ENCODE results near the gene APRT.

APRT gene

GRCh38 chr16:88853325-88853941, 41.7 kb upstream of the APRT start:
- no peak overlapping the region for H3K9ac ChIP-seq (ENCODE audit: low read length)
- no peaks in the 10 kb centered on the region for H3K9me3 ChIP-seq (ENCODE audit: control insufficient read depth, low read length)
- no peak for DNase-seq (ENCODE audit: low read depth)
- no peak overlapping the region for H3K4me3 ChIP-seq (ENCODE audit: low read length)
- H3K4me1 ChIP-seq (ENCODE audit: control insufficient read depth, insufficient read depth, low read length) = peaks cover 18% of the 10 kb centered on the region
- H3K27me3 ChIP-seq (replicated peaks; ENCODE audit: control insufficient read depth, insufficient read depth, low read length) = no peaks in the 10 kb centered on the region
- H3K36me3 ChIP-seq (ENCODE audit: control insufficient read depth, insufficient read depth, low read length, severe bottlenecking) = peaks cover 4% of the 10 kb centered on the region

- Histone ChIP-seq H3K27me3 (replicated peaks; ENCODE audit: control insufficient read depth, insufficient read depth, low read length) (no peaks in the 10 kb centered on the region), H3K4me3 (ENCODE audit: low read length) (no peak overlapping the region), H3K9ac (ENCODE audit: low read length) (no peak overlapping the region), H3K36me3 (ENCODE audit: control insufficient read depth, insufficient read depth, low read length, severe bottlenecking) (peaks cover 8% of the 10 kb centered on the region), H3K9me3 (ENCODE audit: control insufficient read depth, low read length) (no peaks in the 10 kb centered on the region), H3K4me1 (ENCODE audit: control insufficient read depth, insufficient read depth, low read length) (peaks cover 7% of the 10 kb centered on the region)
- no peak for DNase-seq (ENCODE audit: low read depth)
These were observed 39.9 kb upstream of the APRT start for GRCh38 chr16:88851616-88852015.

GRCh38 chr16:88850531-88851199, 38.9 kb upstream of the APRT start:
- Histone ChIP-seq H3K27me3 (replicated peaks; ENCODE audit: control insufficient read depth, insufficient read depth, low read length) (no peaks in the 10 kb centered on the region), H3K4me3 (ENCODE audit: low read length) (no peak overlapping the region), H3K36me3 (ENCODE audit: control insufficient read depth, insufficient read depth, low read length, severe bottlenecking) (peaks cover 8% of the 10 kb centered on the region), H3K9ac (ENCODE audit: low read length) (no peak overlapping the region), H3K9me3 (ENCODE audit: control insufficient read depth, low read length) (no peaks in the 10 kb centered on the region), H3K4me1 (ENCODE audit: control insufficient read depth, insufficient read depth, low read length) (peaks cover 5% of the 10 kb centered on the region)
- no peak for DNase-seq (ENCODE audit: low read depth)

GRCh38 chr16:88848557-88848956, 36.8 kb upstream of the APRT start:
- Histone ChIP-seq H3K4me1 (ENCODE audit: control insufficient read depth, insufficient read depth, low read length) (peaks cover 3% of the 10 kb centered on the region), H3K9me3 (ENCODE audit: control insufficient read depth, low read length) (no peaks in the 10 kb centered on the region)

GRCh38 chr16:88847654-88848053, 35.9 kb upstream of the APRT start:
- H3K4me1 ChIP-seq (ENCODE audit: control insufficient read depth, insufficient read depth, low read length) = peaks cover 3% of the 10 kb centered on the region
- no peak overlapping the region for H3K9ac ChIP-seq (ENCODE audit: low read length)
- no peak for DNase-seq (ENCODE audit: low read depth)
- no peaks in the 10 kb centered on the region for H3K9me3 ChIP-seq (ENCODE audit: control insufficient read depth, low read length)
- peaks cover 8% of the 10 kb centered on the region for H3K36me3 ChIP-seq (ENCODE audit: control insufficient read depth, insufficient read depth, low read length, severe bottlenecking)
- H3K4me3 ChIP-seq (ENCODE audit: low read length) = no peak overlapping the region
- no peaks in the 10 kb centered on the region for H3K27me3 ChIP-seq (replicated peaks; ENCODE audit: control insufficient read depth, insufficient read depth, low read length)

More at GRCh38 chr16:88848557-88848956, 36.8 kb upstream of the APRT start:
- no peaks in the 10 kb centered on the region for H3K27me3 ChIP-seq (replicated peaks; ENCODE audit: control insufficient read depth, insufficient read depth, low read length)
- no peak for DNase-seq (ENCODE audit: low read depth)
- H3K36me3 ChIP-seq (ENCODE audit: control insufficient read depth, insufficient read depth, low read length, severe bottlenecking) = peaks cover 8% of the 10 kb centered on the region
- no peak overlapping the region for H3K4me3 ChIP-seq (ENCODE audit: low read length)
- H3K9ac ChIP-seq (ENCODE audit: low read length) = no peak overlapping the region

- peaks cover 3% of the 10 kb centered on the region for H3K4me1 ChIP-seq (ENCODE audit: control insufficient read depth, insufficient read depth, low read length)
- no peak overlapping the region for H3K9ac ChIP-seq (ENCODE audit: low read length)
- no peaks in the 10 kb centered on the region for H3K9me3 ChIP-seq (ENCODE audit: control insufficient read depth, low read length)
- DNase-seq (ENCODE audit: low read depth) = no peak
- peaks cover 8% of the 10 kb centered on the region for H3K36me3 ChIP-seq (ENCODE audit: control insufficient read depth, insufficient read depth, low read length, severe bottlenecking)
- H3K27me3 ChIP-seq (replicated peaks; ENCODE audit: control insufficient read depth, insufficient read depth, low read length) = no peaks in the 10 kb centered on the region
- no peak overlapping the region for H3K4me3 ChIP-seq (ENCODE audit: low read length)
These were observed 34.4 kb upstream of the APRT start for GRCh38 chr16:88846088-88846487.

GRCh38 chr16:88844419-88845036, 32.8 kb upstream of the APRT start:
- no peak overlapping the region for H3K9ac ChIP-seq (ENCODE audit: low read length)
- H3K27me3 ChIP-seq (replicated peaks; ENCODE audit: control insufficient read depth, insufficient read depth, low read length) = no peaks in the 10 kb centered on the region
- peaks cover 3% of the 10 kb centered on the region for H3K4me1 ChIP-seq (ENCODE audit: control insufficient read depth, insufficient read depth, low read length)
- DNase-seq (ENCODE audit: low read depth) = no peak
- no peak overlapping the region for H3K4me3 ChIP-seq (ENCODE audit: low read length)
- H3K9me3 ChIP-seq (ENCODE audit: control insufficient read depth, low read length) = no peaks in the 10 kb centered on the region
- peaks cover 17% of the 10 kb centered on the region for H3K36me3 ChIP-seq (ENCODE audit: control insufficient read depth, insufficient read depth, low read length, severe bottlenecking)

GRCh38 chr16:88843256-88843655, 31.5 kb upstream of the APRT start:
- H3K36me3 ChIP-seq (ENCODE audit: control insufficient read depth, insufficient read depth, low read length, severe bottlenecking) = peaks cover 24% of the 10 kb centered on the region
- no peaks in the 10 kb centered on the region for H3K27me3 ChIP-seq (replicated peaks; ENCODE audit: control insufficient read depth, insufficient read depth, low read length)

GRCh38 chr16:88842806-88843205, 31.1 kb upstream of the APRT start:
- Histone ChIP-seq H3K9me3 (ENCODE audit: control insufficient read depth, low read length) (no peaks in the 10 kb centered on the region), H3K27me3 (replicated peaks; ENCODE audit: control insufficient read depth, insufficient read depth, low read length) (no peaks in the 10 kb centered on the region), H3K36me3 (ENCODE audit: control insufficient read depth, insufficient read depth, low read length, severe bottlenecking) (peaks cover 24% of the 10 kb centered on the region), H3K4me3 (ENCODE audit: low read length) (no peak overlapping the region), H3K9ac (ENCODE audit: low read length) (no peak overlapping the region), H3K4me1 (ENCODE audit: control insufficient read depth, insufficient read depth, low read length) (peaks cover 3% of the 10 kb centered on the region)
- no peak for DNase-seq (ENCODE audit: low read depth)

More at GRCh38 chr16:88843256-88843655, 31.5 kb upstream of the APRT start:
- no peak for DNase-seq (ENCODE audit: low read depth)
- Histone ChIP-seq H3K4me3 (ENCODE audit: low read length) (no peak overlapping the region), H3K9ac (ENCODE audit: low read length) (no peak overlapping the region), H3K9me3 (ENCODE audit: control insufficient read depth, low read length) (no peaks in the 10 kb centered on the region), H3K4me1 (ENCODE audit: control insufficient read depth, insufficient read depth, low read length) (peaks cover 3% of the 10 kb centered on the region)

GRCh38 chr16:88842308-88842756, 30.6 kb upstream of the APRT start:
- H3K27me3 ChIP-seq (replicated peaks; ENCODE audit: control insufficient read depth, insufficient read depth, low read length) = no peaks in the 10 kb centered on the region
- peaks cover 3% of the 10 kb centered on the region for H3K4me1 ChIP-seq (ENCODE audit: control insufficient read depth, insufficient read depth, low read length)
- DNase-seq (ENCODE audit: low read depth) = no peak
- peaks cover 23% of the 10 kb centered on the region for H3K36me3 ChIP-seq (ENCODE audit: control insufficient read depth, insufficient read depth, low read length, severe bottlenecking)
- no peak overlapping the region for H3K9ac ChIP-seq (ENCODE audit: low read length)
- H3K4me3 ChIP-seq (ENCODE audit: low read length) = no peak overlapping the region
- H3K9me3 ChIP-seq (ENCODE audit: control insufficient read depth, low read length) = no peaks in the 10 kb centered on the region

- peaks cover 3% of the 10 kb centered on the region for H3K4me1 ChIP-seq (ENCODE audit: control insufficient read depth, insufficient read depth, low read length)
- DNase-seq (ENCODE audit: low read depth) = no peak
- no peak overlapping the region for H3K4me3 ChIP-seq (ENCODE audit: low read length)
- no peaks in the 10 kb centered on the region for H3K27me3 ChIP-seq (replicated peaks; ENCODE audit: control insufficient read depth, insufficient read depth, low read length)
- no peak overlapping the region for H3K9ac ChIP-seq (ENCODE audit: low read length)
- peaks cover 23% of the 10 kb centered on the region for H3K36me3 ChIP-seq (ENCODE audit: control insufficient read depth, insufficient read depth, low read length, severe bottlenecking)
- H3K9me3 ChIP-seq (ENCODE audit: control insufficient read depth, low read length) = no peaks in the 10 kb centered on the region
These were observed 30.0 kb upstream of the APRT start for GRCh38 chr16:88841521-88842307.

Data from adipocyte (in vitro differentiated cells).